Stimulated activated CD8-positive, alpha-beta memory T cell treated with anti-CD3 and anti-CD28 coated beads, Interleukin-12 subunit alpha, Interleukin-12 subunit beta, amount 100 ng/mL, for 1 hour (primary cell): ENCODE results near the gene IRS2.

ENCODE experiments used
- DNase-seq: peaks from one replicate; pipeline ENCODE4 v3.0.0-alpha.2; 2020; ENCODE audit warnings: low read depth

Gene IRS2

GRCh38 chr13:109706015-109706715 is 80.2 kb downstream of the IRS2 start:
- no peak for DNase-seq

- DNase-seq: no peak
Measured at GRCh38 chr13:109704771-109705635, 81.4 kb downstream of the IRS2 start.

GRCh38 chr13:109703250-109703649 is 83.1 kb downstream of the IRS2 start:
- no peak for DNase-seq
